ENCODE data around the gene NRCAM.
A peak's percentile ranks its signal among the peaks of the same experiment; 100 is the strongest.

Gene NRCAM

GRCh38 chr7:108236681-108237415 lies 219.4 kb downstream of the NRCAM start:
- no peak for DNase-seq

- DNase-seq: no peak
Observed at GRCh38 chr7:108235451-108236061, 220.7 kb downstream of the NRCAM start.

DNA sequence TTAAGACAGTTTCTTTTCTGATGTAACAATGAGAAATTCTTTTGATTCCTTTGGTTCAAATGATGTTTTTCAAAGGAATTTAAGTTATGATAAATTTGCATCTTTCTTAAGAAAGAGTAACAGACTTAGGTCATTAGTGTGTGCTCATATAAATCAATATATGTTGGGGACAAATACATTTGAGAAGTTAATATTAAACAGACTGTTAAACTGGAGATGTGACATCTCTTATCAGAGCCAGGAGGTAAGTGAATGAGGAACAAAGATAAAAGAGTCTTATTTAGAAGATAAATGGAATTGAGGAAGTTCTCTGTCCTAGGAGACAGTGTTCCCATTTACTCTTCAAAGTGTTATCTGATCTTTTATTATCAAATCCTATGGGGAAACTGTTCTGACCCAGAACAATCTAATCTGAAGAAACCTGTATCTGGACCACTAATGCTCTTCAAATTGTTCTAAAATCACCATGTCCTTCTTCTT lies 221.2 kb downstream of the NRCAM start:
- no peak for DNase-seq

GRCh38 chr7:108234281-108234680 lies 222.0 kb downstream of the NRCAM start:
- DNase-seq: no peak

DNA sequence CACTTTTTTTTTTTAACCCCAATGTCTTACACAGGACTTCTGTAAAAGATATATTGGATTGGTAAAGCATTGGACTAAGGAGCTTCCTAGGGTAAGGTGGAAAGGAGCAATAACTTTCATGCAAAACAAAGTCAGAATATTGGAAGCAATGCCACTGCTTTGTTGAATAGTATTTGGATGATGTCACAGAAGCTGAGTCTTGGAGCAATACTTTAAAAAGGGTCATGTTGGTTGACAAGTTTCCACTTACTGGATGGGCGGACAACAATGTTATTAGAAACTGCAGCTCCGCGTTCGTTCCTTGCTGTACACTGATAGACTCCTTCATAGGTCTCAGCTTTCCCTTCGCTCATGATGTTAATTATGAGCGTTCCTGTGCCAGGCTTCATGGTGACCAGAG lies 224.2 kb downstream of the NRCAM start:
- no peak for DNase-seq

- no peak for DNase-seq
Observed at GRCh38 chr7:108231221-108231620, 225.0 kb downstream of the NRCAM start.

DNA sequence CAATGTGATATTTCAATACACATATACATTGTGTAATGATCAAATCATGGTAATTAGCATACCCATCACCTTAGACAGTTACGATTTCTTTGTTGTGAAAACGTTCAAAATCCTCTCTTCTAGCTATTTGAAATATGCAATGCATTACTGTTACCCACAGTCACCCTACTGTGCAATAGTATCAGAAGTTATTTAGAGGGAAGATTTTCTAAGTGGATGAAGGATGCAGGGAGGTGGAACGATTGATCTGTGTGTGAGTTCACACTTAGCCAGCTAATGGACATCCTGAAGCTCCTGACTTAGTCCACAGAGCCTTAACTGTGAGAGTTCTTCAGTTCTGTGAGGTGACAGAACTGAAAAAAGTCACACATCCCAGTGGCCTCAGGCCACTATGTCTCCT lies 228.9 kb downstream of the NRCAM start:
- DNase-seq: no peak

DNA sequence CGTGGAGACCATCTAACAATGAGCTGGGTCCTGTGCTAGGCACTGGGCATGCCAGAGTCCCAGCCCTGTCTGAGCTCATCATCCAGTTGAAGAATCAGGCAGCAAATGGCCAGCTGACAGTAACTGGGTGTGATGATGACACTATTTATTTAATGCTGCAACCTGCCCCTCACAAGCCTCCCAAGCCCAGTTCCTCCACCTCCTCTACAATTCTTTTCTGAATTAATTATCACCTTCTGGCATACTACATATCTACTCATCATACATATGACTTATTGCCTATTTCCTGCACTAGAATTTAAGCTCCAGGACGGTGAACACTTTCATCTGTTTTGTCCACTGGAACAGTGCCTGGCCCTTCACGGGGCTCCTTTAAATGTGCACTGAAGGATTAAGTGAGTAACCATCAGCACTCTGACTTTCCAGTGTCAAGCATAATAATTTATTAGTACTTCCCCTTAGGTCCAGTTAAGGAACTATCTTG lies 229.4 kb downstream of the NRCAM start:
- no peak for DNase-seq

- no peak for DNase-seq
Observed at GRCh38 chr7:108225531-108226181, 230.6 kb downstream of the NRCAM start.

DNA sequence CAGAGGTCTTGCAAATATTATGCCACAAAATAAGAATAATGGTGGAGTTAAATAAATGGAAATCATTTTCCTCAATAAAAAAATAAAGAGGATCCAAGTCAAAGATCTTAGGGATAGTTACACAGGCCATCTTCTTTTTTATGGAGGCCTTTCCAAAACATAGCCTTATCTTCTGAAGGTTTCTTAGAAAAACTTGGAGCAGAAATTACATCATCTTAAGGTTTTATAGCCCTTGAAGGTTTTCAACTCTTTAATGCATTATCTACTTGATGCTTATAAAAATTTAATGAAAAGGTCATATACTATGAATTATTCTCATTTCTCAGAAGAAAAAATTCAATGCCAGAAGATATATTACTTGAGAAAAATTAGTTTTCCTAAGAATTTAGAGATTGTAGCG lies 231.8 kb downstream of the NRCAM start:
- no peak for DNase-seq

DNA sequence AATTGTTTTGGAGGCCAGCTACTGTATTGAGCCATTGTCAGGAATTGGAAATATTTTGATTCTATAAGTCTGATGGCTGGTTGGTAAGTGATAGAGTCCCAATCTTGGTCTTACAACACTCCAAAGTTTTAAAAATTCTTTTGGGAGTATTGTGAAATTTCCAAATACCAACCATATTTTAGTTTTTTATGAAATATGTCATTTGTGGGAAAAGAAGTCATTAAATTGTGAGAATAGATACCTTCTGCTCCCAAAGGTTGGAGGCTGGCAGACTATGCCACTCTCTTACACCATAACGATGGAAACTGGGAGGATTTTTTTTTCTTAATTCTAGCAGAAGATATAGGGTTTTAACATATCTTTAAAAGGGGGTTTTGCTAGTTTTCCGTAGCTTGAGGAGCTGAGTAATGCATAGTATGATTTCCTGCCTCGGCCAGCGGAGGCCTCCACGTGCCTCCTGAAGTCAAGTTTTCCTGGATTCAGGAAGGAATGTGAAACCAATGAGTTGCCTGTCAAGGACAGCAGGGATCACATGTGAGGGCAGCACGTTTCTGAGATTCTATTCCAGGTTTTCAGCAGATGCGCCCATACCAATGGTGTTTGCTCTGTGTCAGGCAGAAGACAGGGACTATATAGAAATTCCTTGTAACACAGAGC lies 233.9 kb downstream of the NRCAM start:
- DNase-seq: no peak

DNA sequence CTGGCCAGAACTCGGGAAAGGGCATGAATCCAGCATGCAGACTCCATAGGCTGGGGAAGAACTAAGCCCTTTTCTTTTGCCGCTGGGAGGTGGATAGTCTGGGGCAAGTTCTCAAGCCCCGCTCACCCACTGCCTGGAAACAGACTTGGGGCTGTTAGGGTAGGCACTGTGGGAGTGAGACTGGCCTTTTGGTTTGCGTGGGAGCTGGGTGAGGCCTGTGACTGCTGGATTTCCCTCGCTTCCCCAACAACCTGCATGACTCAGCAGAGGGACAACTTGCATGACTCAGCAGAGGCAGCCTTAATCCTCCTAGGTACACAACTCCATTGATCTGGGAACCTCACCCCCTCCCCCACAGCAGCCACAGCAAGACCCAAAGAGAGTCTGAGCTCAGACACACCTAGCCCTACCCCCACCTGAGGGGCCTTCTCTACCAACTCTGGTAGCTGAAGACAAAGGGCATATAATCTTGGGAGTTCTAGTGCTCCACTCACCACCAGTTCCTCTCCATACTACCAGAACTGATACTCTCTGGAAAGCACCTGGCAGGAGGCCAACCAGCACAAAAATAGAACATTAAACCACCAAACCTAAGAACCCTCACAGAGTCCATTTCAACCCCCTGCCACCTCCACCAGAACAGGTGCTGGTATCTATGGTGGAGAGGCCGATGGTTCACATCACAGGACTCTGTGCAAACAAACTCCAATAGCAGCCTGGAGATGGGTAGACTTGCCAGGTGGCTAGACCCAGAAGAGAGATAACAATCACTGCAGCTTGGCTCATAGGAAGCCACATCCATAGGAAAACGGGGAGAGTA lies 244.6 kb downstream of the NRCAM start:
- DNase-seq: peak; percentile 19

GRCh38 chr7:108210796-108211195 lies 245.4 kb downstream of the NRCAM start:
- no peak for DNase-seq

- no peak for DNase-seq
Observed at GRCh38 chr7:108205311-108205710, 250.9 kb downstream of the NRCAM start.

DNA sequence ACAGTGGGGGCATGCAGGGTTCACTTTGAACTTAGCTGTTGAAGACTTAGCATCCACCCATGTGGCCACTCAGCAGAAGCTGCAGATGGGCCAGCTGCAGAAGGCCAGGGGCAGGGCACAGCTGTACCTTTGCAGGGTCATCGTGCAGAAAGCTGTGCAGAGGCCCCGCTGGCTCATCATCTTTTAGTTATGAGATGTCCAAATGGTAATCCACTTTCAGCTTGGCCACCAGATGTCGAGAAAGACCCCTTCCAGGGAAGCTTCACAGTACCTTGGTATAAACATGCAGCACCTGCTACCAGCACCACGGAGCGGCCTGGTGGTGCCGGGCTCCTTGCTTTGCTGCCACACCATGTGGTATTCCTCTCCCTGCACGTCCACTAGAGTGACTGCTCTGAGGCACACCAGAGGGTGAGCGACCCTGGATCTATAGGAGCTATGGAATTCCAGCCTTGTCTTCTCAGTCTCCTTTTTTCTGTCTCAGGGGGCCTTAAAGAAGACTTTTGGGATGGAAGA lies 251.9 kb downstream of the NRCAM start:
- DNase-seq: no peak

DNA sequence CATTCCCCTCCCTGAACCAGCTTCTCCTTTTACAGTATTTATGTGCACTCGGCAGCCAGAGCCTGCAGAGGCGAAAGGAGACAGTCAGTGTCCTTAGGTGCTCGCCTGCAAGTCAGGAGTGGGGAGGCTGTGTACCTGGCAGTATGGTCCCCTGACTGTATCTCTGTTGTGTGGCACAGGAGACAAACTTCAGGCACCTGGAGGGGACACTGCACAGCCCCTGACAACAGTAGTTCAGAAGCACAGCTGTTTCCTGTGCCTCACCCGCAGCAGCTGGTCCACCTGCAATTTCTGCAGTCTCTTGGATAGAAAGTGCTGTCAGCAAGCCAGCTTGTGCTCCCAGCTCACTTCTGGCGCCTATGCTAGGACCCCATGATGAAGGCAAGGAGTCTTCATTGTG lies 252.7 kb downstream of the NRCAM start:
- peak; percentile 7 for DNase-seq

GRCh38 chr7:108202743-108203142 lies 253.5 kb downstream of the NRCAM start:
- DNase-seq: no peak

DNA sequence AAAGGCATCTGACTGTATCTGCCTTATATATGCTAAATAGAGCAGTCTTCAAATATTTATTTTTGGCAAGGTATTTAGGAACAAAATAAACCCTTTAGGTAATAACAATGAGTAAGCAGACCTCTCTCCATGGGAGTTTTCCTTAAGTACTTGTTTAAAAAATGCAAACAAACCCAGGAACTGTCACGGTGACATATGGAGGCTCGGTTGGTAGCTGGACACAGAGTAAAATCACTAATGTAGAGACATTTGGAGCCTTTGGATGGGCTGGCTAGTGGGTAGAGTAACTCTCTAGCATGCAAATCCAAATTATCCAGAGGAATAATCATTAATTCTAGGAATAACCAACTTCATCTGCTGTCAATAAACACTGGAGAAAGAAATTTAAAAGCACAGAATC lies 254.5 kb downstream of the NRCAM start:
- DNase-seq: no peak

DNA sequence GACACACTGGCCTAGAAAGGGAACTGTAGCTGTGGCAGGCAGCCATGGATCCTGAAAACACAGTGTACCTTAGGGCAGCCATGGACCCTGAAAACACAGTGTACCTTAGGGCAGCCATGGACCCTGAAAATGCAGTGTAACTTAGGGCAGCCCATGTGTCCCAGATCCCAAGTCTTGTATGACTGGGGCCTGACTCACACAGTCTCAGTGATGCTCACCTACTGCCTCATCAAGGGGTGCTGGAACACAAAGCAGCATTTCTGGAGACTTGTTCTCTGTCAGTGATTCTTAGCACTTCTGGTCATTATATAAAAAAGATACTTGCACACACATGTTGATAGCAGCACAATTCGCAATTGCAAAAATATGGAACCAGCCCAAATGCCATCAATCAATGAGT lies 255.9 kb downstream of the NRCAM start:
- no peak for DNase-seq

DNA sequence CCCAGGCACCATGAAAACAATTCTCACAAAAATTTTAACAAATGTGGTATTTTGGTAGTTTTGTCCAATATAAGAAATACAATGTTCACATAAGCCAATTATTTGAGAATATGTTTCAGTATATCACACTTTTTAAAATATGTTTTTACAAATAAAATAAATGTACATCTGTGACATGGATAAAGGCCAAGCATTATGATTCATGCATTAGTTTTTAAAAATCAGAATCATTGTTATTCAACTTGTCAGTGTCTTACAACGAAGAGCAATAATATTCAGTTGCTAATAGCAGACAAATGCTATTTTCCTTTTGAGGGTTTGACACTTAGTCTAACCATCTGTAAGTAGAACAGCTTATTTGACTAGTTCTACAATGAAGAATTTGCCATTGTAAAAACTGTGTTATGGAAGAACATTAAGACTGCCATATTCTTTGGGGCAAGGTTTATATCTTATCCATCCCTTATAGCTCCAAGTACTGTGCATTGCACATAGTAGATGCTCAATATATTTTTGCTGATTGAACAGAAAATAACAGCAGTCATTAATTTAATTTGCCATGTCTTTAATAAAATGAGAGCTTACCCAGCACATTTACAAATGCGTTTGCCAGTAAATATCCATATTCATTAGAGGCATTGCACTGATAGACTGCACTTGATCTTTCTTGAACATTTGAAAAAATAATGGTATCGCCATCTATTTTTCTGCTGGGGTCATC lies 258.7 kb downstream of the NRCAM start:
- no peak for DNase-seq

GRCh38 chr7:108196004-108196403 lies 260.2 kb downstream of the NRCAM start:
- DNase-seq: no peak
